H1 (cell line): ENCODE results near the gene SUCLG2. TPM values are rescaled to one million over a fixed set of nuclear protein-coding genes. Genes with fewer than 3 reads are reported as not detected.

Experiments used
- EGR1 ChIP-seq: IDR thresholded peaks from 2 replicates; pipeline ENCODE4 v1.6.1; 2011; ENCODE audit warnings: low read depth, low read length, borderline replicate concordance
- polyA plus RNA-seq, 7 experiments: library from polyadenylated mRNA; depleted of rRNA in 3 of 7; stranded (reverse) in 5 of 7; unstranded in 2 of 7; fragments of >200 nt in 5 of 7; fragments of 200-250 nt in 2 of 7; gene quantifications; 1 replicate in 5 of 7; 2 replicates in 1 of 7; 4 replicates in 1 of 7; pipeline versions ENCODE4 v1.2.1 to v1.2.3, GENCODE V29; 2011 to 2013; ENCODE audit warnings: missing spikeins in 2 of 7, mixed read lengths in 2 of 7
- total RNA-seq: library from RNA; stranded (reverse); fragmentation: NEBNext Ultra II Directional; extraction: Animal tissue kit (Norgen Biotek cat#: 25700); gene quantifications from 2 replicates; pipeline ENCODE4 v1.2.1, GENCODE V29; 2021
- TF ChIP-seq, protein P1 (sequence below): fragments of 300-600 bp; sonication (generic); IDR thresholded peaks from 2 replicates; pipeline ENCODE4 v1.7.1; 2012; ENCODE audit warnings: low read length, moderate library complexity, mild to moderate bottlenecking, inconsistent platforms; ENCODE audit not compliant: insufficient replicate concordance

SUCLG2 gene
- total and polyA plus RNA-seq, 2 of the 8 experiments (the other 6 are each of a cell fraction or from before 2014, with no cell fraction given): 12.9 to 46.2 TPM

DNA sequence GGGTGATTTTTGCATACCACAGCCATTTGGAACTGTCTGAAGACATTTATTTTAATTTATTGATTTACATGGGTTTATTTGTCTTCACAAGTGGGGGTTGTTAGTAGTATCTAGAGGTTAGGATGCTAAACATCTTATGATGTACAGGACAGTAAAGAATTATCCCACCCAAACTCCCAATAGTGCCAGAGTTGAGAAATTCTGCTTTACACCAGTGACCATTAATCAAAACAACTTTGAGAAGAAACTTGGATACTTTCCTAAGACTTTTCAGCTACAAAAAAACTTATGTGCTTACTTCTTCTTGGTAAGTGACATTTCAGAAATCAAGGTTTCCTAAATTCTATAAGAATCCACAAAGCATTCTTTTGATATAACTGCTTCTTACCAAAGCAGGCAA, 156.7 kb downstream of the SUCLG2 start (continued):
- TF ChIP-seq, protein P1, sequence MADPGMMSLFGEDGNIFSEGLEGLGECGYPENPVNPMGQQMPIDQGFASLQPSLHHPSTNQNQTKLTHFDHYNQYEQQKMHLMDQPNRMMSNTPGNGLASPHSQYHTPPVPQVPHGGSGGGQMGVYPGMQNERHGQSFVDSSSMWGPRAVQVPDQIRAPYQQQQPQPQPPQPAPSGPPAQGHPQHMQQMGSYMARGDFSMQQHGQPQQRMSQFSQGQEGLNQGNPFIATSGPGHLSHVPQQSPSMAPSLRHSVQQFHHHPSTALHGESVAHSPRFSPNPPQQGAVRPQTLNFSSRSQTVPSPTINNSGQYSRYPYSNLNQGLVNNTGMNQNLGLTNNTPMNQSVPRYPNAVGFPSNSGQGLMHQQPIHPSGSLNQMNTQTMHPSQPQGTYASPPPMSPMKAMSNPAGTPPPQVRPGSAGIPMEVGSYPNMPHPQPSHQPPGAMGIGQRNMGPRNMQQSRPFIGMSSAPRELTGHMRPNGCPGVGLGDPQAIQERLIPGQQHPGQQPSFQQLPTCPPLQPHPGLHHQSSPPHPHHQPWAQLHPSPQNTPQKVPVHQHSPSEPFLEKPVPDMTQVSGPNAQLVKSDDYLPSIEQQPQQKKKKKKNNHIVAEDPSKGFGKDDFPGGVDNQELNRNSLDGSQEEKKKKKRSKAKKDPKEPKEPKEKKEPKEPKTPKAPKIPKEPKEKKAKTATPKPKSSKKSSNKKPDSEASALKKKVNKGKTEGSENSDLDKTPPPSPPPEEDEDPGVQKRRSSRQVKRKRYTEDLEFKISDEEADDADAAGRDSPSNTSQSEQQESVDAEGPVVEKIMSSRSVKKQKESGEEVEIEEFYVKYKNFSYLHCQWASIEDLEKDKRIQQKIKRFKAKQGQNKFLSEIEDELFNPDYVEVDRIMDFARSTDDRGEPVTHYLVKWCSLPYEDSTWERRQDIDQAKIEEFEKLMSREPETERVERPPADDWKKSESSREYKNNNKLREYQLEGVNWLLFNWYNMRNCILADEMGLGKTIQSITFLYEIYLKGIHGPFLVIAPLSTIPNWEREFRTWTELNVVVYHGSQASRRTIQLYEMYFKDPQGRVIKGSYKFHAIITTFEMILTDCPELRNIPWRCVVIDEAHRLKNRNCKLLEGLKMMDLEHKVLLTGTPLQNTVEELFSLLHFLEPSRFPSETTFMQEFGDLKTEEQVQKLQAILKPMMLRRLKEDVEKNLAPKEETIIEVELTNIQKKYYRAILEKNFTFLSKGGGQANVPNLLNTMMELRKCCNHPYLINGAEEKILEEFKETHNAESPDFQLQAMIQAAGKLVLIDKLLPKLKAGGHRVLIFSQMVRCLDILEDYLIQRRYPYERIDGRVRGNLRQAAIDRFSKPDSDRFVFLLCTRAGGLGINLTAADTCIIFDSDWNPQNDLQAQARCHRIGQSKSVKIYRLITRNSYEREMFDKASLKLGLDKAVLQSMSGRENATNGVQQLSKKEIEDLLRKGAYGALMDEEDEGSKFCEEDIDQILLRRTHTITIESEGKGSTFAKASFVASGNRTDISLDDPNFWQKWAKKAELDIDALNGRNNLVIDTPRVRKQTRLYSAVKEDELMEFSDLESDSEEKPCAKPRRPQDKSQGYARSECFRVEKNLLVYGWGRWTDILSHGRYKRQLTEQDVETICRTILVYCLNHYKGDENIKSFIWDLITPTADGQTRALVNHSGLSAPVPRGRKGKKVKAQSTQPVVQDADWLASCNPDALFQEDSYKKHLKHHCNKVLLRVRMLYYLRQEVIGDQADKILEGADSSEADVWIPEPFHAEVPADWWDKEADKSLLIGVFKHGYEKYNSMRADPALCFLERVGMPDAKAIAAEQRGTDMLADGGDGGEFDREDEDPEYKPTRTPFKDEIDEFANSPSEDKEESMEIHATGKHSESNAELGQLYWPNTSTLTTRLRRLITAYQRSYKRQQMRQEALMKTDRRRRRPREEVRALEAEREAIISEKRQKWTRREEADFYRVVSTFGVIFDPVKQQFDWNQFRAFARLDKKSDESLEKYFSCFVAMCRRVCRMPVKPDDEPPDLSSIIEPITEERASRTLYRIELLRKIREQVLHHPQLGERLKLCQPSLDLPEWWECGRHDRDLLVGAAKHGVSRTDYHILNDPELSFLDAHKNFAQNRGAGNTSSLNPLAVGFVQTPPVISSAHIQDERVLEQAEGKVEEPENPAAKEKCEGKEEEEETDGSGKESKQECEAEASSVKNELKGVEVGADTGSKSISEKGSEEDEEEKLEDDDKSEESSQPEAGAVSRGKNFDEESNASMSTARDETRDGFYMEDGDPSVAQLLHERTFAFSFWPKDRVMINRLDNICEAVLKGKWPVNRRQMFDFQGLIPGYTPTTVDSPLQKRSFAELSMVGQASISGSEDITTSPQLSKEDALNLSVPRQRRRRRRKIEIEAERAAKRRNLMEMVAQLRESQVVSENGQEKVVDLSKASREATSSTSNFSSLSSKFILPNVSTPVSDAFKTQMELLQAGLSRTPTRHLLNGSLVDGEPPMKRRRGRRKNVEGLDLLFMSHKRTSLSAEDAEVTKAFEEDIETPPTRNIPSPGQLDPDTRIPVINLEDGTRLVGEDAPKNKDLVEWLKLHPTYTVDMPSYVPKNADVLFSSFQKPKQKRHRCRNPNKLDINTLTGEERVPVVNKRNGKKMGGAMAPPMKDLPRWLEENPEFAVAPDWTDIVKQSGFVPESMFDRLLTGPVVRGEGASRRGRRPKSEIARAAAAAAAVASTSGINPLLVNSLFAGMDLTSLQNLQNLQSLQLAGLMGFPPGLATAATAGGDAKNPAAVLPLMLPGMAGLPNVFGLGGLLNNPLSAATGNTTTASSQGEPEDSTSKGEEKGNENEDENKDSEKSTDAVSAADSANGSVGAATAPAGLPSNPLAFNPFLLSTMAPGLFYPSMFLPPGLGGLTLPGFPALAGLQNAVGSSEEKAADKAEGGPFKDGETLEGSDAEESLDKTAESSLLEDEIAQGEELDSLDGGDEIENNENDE: no peak
- no peak for TF ChIP-seq EGR1
